ENCODE data around the gene SRM.
"Not testable (repeated sequence)": the region's sequence is repeated elsewhere in the genome, so short reads cannot be mapped to it uniquely, and the experiment has no call there.

Gene SRM

GRCh38 chr1:11059968-11060830 lies at the start of gene SRM:
TSS of gene SRM (minus strand) at chr1:11060018. CDS start at chr1:11059943, 75 bp downstream.
- in situ Hi-C loops (cut with MboI; ENCODE audit: low sequenced_read_pairs): no loop called here

DNA sequence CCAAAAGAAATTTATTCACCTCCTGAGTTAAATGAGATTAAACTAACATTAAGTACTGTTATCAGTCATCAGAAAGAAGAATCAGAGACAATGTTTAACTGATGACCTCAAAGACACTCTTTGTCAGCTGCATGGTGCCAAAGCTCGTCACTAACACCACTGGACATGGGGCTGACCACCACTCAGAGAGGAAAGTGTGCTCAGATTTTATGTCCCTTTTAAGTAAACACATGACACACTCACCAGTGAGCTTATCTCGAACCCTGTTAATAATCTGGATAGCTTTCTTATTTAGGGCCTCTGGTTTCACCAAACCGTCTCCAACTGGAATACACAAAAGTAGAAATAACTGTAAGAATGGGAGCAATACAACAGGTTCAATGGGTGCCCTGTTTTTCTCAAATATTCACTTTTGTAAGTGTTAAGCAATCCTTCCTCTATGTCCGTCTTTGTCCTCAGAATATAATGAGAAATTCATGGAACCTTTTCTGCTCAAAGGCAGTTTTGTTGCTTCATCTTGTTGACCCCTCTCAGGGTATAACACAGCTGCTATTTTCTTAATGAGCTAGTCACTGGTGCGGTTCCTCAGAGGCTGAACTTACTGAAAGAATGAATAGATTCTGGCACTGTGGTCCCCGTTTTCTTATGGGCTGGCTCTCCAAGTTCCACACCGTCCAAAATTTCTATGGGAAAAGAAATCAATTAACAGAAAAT lies 49.4 kb upstream of the SRM start:
- in situ Hi-C loops (cut with MboI; ENCODE audit: low sequenced_read_pairs): no loop called here

DNA sequence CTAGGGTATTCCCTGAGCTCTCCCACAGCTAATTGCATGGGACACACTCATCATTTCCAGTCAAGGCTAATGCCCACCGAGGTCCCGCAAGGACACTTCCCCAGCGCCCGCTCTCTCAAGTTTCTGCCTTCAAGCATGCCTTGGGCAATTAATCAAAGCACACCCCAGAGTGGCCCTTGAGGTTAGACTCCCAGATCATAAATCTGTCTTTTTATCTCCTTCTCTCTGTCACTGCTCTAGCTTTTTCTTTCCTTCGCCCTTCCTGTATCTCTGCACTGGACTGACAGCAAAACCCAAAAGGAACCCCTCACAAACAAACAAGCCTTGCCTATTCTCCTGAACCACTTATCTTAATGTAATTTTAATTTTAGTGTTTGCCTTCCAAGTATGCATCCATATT lies 47.8 kb upstream of the SRM start:
- in situ Hi-C loops (cut with MboI; ENCODE audit: low sequenced_read_pairs): no loop called here

GRCh38 chr1:11105586-11105985 lies 45.8 kb upstream of the SRM start:
- in situ Hi-C loops (cut with MboI; ENCODE audit: low sequenced_read_pairs): no loop called here

GRCh38 chr1:11101347-11101746 lies 41.5 kb upstream of the SRM start:
- in situ Hi-C loops (cut with MboI; ENCODE audit: low sequenced_read_pairs): no loop called here

GRCh38 chr1:11100806-11101205 lies 41.0 kb upstream of the SRM start:
- in situ Hi-C loops (cut with MboI; ENCODE audit: low sequenced_read_pairs): not testable (repeated sequence)

- in situ Hi-C loops (cut with MboI; ENCODE audit: low sequenced_read_pairs): no loop called here
These were observed 40.3 kb upstream of the SRM start for GRCh38 chr1:11100149-11100493.

- in situ Hi-C loops (cut with MboI; ENCODE audit: low sequenced_read_pairs): no loop called here
These were observed 39.7 kb upstream of the SRM start, which contains the start of gene EXOSC10 for GRCh38 chr1:11099310-11100148. TSS of gene EXOSC10 (minus strand) at chr1:11099869. CDS start at chr1:11099831, 38 bp downstream.

- in situ Hi-C loops (cut with MboI; ENCODE audit: low sequenced_read_pairs): no loop called here
These were observed 39.1 kb upstream of the SRM start for GRCh38 chr1:11098931-11099309.

GRCh38 chr1:11083784-11084183 lies 24.0 kb upstream of the SRM start:
- in situ Hi-C loops (cut with MboI; ENCODE audit: low sequenced_read_pairs): not testable (repeated sequence)

DNA sequence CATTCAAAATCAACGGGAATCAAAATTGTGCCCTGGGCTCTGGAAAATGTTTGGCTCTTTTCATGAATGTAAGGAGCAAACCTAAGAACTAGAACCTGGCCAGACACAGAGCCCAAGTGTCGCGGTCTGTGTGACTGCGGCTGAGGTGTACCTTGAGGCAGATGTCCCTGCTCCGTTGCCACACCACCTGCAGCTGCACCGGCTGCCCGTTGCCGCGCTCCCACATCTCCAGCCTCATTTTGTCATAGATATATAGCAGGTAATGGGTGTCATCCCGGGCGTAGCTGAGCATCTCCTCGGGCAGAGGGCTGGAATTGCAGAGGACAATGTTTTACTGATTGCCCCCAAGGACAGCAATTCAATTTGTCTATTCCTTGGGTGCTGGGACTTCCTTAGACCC lies 21.1 kb upstream of the SRM start:
- in situ Hi-C loops (cut with MboI; ENCODE audit: low sequenced_read_pairs): no loop called here

DNA sequence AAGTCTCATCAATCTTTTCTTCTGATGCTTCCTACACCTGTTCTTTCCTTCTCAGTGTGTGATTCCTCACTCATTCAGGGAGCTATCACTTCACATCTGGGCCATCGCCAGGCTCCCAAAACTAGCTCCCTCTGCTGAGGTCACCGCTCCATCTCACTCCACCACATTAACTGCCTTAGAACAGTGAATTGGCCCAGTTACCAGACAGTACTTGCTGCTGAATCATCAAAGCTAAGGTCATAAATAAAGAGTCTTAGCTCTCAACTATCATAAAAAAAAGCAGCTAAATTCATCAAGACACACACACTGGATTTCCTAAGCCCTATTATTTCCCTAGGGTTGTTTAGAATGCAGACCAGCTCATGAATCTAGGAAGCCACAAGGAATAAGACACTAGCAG lies 18.8 kb upstream of the SRM start:
- in situ Hi-C loops (cut with MboI; ENCODE audit: low sequenced_read_pairs): no loop called here

DNA sequence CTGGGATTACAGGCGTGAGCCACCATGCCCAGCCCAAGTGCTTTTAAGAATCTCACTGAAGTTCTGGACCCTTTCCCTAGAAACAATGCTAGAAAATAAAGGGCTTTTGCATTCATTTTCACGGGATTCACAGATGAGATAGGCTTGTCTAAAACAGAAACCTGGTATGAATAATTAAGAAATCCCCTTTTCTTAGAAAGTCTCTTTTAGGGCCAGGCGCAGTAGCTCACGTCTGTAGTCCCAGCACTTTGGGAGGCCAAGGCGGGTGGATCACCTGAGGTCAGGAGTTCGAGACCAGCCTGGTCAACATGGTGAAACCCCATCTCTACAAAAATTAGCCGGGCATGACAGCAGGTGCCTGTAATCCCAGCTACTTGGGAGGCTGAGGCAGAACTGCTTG lies 13.6 kb upstream of the SRM start:
- in situ Hi-C loops (cut with MboI; ENCODE audit: low sequenced_read_pairs): not testable (repeated sequence)

DNA sequence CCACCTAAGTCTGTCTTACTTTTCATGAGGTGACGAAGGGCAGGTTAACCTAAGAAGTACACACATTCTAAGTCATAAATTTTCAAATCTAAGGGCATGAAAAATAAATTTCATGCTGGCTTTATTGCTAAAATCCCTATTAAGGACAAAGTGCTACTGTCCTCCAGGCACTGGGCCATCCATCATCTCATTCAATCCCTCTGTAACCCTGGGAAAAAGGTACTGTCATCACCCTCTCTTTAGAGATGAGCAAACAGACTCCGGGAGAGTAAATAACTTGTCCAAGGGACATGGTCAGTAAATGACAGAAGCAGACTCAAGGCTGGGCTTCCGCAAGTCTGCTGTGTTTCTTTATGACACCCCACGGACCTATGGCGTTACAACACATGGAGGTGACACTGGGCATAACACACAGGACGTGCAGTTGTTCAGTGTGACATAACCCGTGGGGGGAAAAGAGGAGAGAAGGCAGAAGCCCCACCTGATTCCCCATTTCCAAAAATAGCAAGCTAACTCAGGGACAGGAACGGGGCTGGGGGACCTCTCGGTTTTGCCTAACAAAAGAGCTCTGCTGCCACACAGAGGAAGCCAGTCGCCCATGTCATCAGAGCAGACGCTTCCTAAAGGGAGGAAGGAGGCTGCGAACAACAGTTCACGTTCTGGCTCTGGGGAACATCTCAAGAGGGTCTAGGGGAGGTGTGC lies 12.5 kb upstream of the SRM start:
- in situ Hi-C loops (cut with MboI; ENCODE audit: low sequenced_read_pairs): no loop called here

- in situ Hi-C loops (cut with MboI; ENCODE audit: low sequenced_read_pairs): no loop called here
These were observed 11.8 kb upstream of the SRM start for GRCh38 chr1:11071463-11072215.

DNA sequence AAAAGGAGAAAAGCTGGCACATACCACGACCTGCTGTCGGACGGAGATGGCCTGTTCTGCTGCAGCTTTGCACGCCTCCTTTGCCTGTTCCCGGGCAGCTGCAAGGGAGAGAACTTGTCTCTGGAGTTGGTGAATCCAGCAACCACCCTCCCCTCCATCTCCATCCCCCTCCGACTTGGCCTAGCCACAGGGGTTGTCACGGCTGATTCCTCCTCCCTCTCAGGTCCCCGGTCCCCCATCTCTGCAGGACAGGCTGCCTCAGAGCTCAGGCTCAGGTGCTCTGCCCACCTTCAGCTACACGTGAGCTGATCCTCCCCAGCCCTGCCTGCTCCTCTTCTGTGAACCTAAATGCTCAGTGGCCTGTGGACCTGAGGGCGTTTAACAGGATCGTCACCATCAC lies 11.1 kb upstream of the SRM start:
- in situ Hi-C loops (cut with MboI; ENCODE audit: low sequenced_read_pairs): no loop called here

DNA sequence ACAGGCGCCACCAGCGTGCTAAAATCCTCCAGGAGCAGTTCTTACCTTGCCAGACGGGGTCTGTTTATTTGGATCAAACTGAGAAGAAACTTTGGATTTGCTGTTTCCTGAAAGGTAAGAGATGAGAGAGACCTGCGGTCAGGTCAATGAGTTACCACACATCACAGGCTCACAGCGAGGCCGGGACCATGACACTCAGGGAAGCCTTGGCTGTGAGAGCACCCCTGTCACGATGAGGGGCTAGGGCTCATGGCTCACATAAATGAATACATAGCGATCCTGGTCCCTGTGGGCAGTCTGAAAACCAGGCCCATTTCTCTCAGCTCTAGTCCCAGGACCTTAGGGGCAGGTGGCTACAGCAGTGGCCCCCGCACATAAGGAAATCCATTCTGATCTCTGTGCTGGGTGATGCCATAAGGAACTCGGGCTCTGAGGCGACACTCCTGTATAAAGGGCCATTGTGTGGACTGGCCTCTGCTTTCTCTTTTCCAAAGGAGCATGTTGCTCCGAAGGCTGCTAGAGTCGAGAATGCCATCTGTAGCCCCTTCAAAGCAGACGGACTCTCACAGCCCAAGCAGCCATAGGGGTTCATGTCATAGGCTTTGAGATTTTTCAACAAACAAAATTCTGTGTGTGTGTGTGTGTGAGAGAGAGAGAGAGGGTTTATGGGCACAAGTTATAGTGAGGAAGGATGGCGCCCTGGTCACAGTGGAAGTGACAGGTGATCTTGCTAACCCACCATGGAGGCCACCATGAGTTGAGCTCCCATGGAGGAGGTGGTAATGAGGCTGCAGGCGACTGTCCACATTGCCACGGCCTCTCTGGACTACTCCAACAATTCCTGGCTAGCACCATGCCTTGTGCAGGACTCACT lies 9.0 kb upstream of the SRM start:
- in situ Hi-C loops (cut with MboI; ENCODE audit: low sequenced_read_pairs): no loop called here

DNA sequence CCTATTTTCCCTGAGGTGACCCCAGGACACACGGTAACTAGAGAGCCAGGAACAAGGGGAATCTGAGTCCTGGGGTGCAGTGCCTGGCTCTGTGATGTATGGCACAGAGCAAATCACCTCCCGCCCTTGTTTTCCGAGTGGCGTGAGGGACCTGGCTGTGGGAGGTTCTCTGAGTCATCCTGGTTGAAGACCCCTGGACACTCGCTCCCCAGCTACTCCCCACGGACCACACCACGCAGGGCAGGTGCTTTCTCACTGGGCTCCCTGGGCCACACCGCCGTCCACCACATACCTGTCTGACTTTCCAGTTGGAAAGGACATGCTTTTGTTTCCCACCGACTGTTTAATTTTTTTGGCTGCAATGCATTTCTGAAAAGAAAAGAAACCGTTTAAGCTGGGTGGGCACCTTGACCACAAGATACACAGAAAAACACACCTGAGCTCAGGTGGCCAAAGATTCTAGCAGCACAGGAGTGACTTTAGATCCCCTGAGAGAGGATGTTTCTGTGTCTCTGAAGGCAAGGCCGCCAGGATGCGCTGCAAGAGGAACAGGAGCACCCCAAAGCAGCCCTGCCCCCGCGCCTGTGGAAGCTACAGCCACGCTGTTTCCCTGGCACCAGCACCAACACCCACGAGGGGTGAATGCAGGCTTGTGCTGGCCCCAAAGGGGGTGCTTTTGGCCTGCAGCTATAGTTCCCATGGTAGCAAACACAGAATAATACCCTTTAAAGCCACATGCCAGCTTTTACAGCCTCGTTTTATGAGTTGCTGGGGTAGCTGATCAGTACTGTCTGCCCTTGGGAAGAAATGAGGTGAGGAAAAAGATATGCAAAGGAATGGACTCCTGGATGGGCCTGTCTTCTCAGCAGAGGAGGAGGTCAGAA lies 8.1 kb upstream of the SRM start:
- in situ Hi-C loops (cut with MboI; ENCODE audit: low sequenced_read_pairs): no loop called here

All from HL-60/S4 treated with retinoic acid at 250 ng/mL for 4 days and 3 days (cell line).